ENCODE measurements around the gene SLC6A2. TPM values are rescaled to one million over a fixed set of nuclear protein-coding genes. Genes with fewer than 3 reads are reported as not detected.

Gene SLC6A2
- total RNA-seq, 1 donor from 2014 or later = not detected

GRCh38 chr16:55713103-55713502 lies 57.3 kb downstream of the SLC6A2 start:
- H3K27ac Mint-ChIP-seq = no peak overlapping the region
- H3K36me3 Mint-ChIP-seq (ENCODE audit: low read depth) = no peaks in the 10 kb centered on the region
- no peak for DNase-seq (ENCODE audit: low spot score)
- no peaks in the 10 kb centered on the region for H3K4me1 Mint-ChIP-seq (ENCODE audit: low read depth)
- peaks cover 2% of the 10 kb centered on the region for H3K27me3 Mint-ChIP-seq (ENCODE audit: insufficient read depth)
- no peak overlapping the region for H3K4me3 Mint-ChIP-seq
- H3K9me3 Mint-ChIP-seq = no peaks in the 10 kb centered on the region
- intact Hi-C loops (cut with micrococcal nuclease) = no loop called here

- Mint-ChIP-seq H3K27ac (no peak overlapping the region), H3K27me3 (ENCODE audit: insufficient read depth) (peaks cover 10% of the 10 kb centered on the region), H3K36me3 (ENCODE audit: low read depth) (no peaks in the 10 kb centered on the region), H3K4me3 (no peak overlapping the region), H3K9me3 (no peaks in the 10 kb centered on the region), H3K4me1 (ENCODE audit: low read depth) (no peaks in the 10 kb centered on the region)
- intact Hi-C loops (cut with micrococcal nuclease) = no loop called here
- DNase-seq (ENCODE audit: low spot score) = no peak
Measured at GRCh38 chr16:55717326-55717725, 61.5 kb downstream of the SLC6A2 start.

GRCh38 chr16:55725055-55725777 lies 69.4 kb downstream of the SLC6A2 start:
- intact Hi-C loops (cut with micrococcal nuclease) = no loop called here
- Mint-ChIP-seq H3K27me3 (ENCODE audit: insufficient read depth) (peaks cover 12% of the 10 kb centered on the region), H3K27ac (no peak overlapping the region), H3K9me3 (no peaks in the 10 kb centered on the region), H3K4me3 (no peak overlapping the region), H3K4me1 (ENCODE audit: low read depth) (no peaks in the 10 kb centered on the region), H3K36me3 (ENCODE audit: low read depth) (no peaks in the 10 kb centered on the region)
- DNase-seq (ENCODE audit: low spot score) = no peak

- intact Hi-C loops (cut with micrococcal nuclease) = no loop called here
- DNase-seq (ENCODE audit: low spot score) = no peak
Measured at GRCh38 chr16:55728797-55729196, 73.0 kb downstream of the SLC6A2 start.

GRCh38 chr16:55730115-55730514 lies 74.3 kb downstream of the SLC6A2 start:
- H3K9me3 Mint-ChIP-seq = no peaks in the 10 kb centered on the region
- no peaks in the 10 kb centered on the region for H3K4me1 Mint-ChIP-seq (ENCODE audit: low read depth)
- H3K27me3 Mint-ChIP-seq (ENCODE audit: insufficient read depth) = peaks cover 5% of the 10 kb centered on the region
- no peak overlapping the region for H3K4me3 Mint-ChIP-seq
- no peaks in the 10 kb centered on the region for H3K36me3 Mint-ChIP-seq (ENCODE audit: low read depth)
- H3K27ac Mint-ChIP-seq = no peak overlapping the region
- intact Hi-C loops (cut with micrococcal nuclease) = no loop called here
- DNase-seq (ENCODE audit: low spot score) = no peak

More at GRCh38 chr16:55728797-55729196, 73.0 kb downstream of the SLC6A2 start:
- no peaks in the 10 kb centered on the region for H3K36me3 Mint-ChIP-seq (ENCODE audit: low read depth)
- H3K27ac Mint-ChIP-seq = no peak overlapping the region
- H3K27me3 Mint-ChIP-seq (ENCODE audit: insufficient read depth) = no peaks in the 10 kb centered on the region
- H3K4me3 Mint-ChIP-seq = no peak overlapping the region
- no peaks in the 10 kb centered on the region for H3K4me1 Mint-ChIP-seq (ENCODE audit: low read depth)
- H3K9me3 Mint-ChIP-seq = no peaks in the 10 kb centered on the region

- intact Hi-C loops (cut with micrococcal nuclease) = no loop called here
- Mint-ChIP-seq H3K9me3 (no peaks in the 10 kb centered on the region), H3K4me3 (no peak overlapping the region), H3K27me3 (ENCODE audit: insufficient read depth) (peaks cover 6% of the 10 kb centered on the region), H3K27ac (no peak overlapping the region), H3K36me3 (ENCODE audit: low read depth) (no peaks in the 10 kb centered on the region), H3K4me1 (ENCODE audit: low read depth) (no peaks in the 10 kb centered on the region)
- DNase-seq (ENCODE audit: low spot score) = no peak
Measured at GRCh38 chr16:55732496-55732895, 76.7 kb downstream of the SLC6A2 start.

GRCh38 chr16:55734665-55735064 lies 78.9 kb downstream of the SLC6A2 start:
- intact Hi-C loops (cut with micrococcal nuclease) = no loop called here
- peaks cover 11% of the 10 kb centered on the region for H3K27me3 Mint-ChIP-seq (ENCODE audit: insufficient read depth)
- H3K9me3 Mint-ChIP-seq = no peaks in the 10 kb centered on the region
- no peaks in the 10 kb centered on the region for H3K4me1 Mint-ChIP-seq (ENCODE audit: low read depth)
- DNase-seq (ENCODE audit: low spot score) = no peak
- no peak overlapping the region for H3K4me3 Mint-ChIP-seq
- no peaks in the 10 kb centered on the region for H3K36me3 Mint-ChIP-seq (ENCODE audit: low read depth)
- H3K27ac Mint-ChIP-seq = no peak overlapping the region

GRCh38 chr16:55735120-55735781 lies 79.5 kb downstream of the SLC6A2 start:
- no peak for DNase-seq (ENCODE audit: low spot score)
- no peaks in the 10 kb centered on the region for H3K4me1 Mint-ChIP-seq (ENCODE audit: low read depth)
- H3K4me3 Mint-ChIP-seq = no peak overlapping the region
- H3K36me3 Mint-ChIP-seq (ENCODE audit: low read depth) = no peaks in the 10 kb centered on the region
- H3K9me3 Mint-ChIP-seq = no peaks in the 10 kb centered on the region
- H3K27me3 Mint-ChIP-seq (ENCODE audit: insufficient read depth) = peaks cover 13% of the 10 kb centered on the region
- intact Hi-C loops (cut with micrococcal nuclease) = no loop called here
- H3K27ac Mint-ChIP-seq = no peak overlapping the region

- H3K4me3 Mint-ChIP-seq = no peak overlapping the region
- intact Hi-C loops (cut with micrococcal nuclease) = no loop called here
- no peak overlapping the region for H3K27ac Mint-ChIP-seq
- no peaks in the 10 kb centered on the region for H3K4me1 Mint-ChIP-seq (ENCODE audit: low read depth)
- peaks cover 17% of the 10 kb centered on the region for H3K27me3 Mint-ChIP-seq (ENCODE audit: insufficient read depth)
- H3K36me3 Mint-ChIP-seq (ENCODE audit: low read depth) = no peaks in the 10 kb centered on the region
- no peak for DNase-seq (ENCODE audit: low spot score)
- no peaks in the 10 kb centered on the region for H3K9me3 Mint-ChIP-seq
Measured at GRCh38 chr16:55736671-55737070, 80.9 kb downstream of the SLC6A2 start.

GRCh38 chr16:55737318-55737717 lies 81.5 kb downstream of the SLC6A2 start:
- Mint-ChIP-seq H3K4me3 (no peak overlapping the region), H3K9me3 (no peaks in the 10 kb centered on the region), H3K36me3 (ENCODE audit: low read depth) (no peaks in the 10 kb centered on the region), H3K4me1 (ENCODE audit: low read depth) (no peaks in the 10 kb centered on the region), H3K27me3 (ENCODE audit: insufficient read depth) (peaks cover 17% of the 10 kb centered on the region), H3K27ac (no peak overlapping the region)
- intact Hi-C loops (cut with micrococcal nuclease) = no loop called here
- DNase-seq (ENCODE audit: low spot score) = no peak

- H3K9me3 Mint-ChIP-seq = no peaks in the 10 kb centered on the region
- no peak overlapping the region for H3K27ac Mint-ChIP-seq
- intact Hi-C loops (cut with micrococcal nuclease) = no loop called here
- no peak for DNase-seq (ENCODE audit: low spot score)
- no peaks in the 10 kb centered on the region for H3K4me1 Mint-ChIP-seq (ENCODE audit: low read depth)
- H3K4me3 Mint-ChIP-seq = no peak overlapping the region
- peaks cover 17% of the 10 kb centered on the region for H3K27me3 Mint-ChIP-seq (ENCODE audit: insufficient read depth)
- H3K36me3 Mint-ChIP-seq (ENCODE audit: low read depth) = no peaks in the 10 kb centered on the region
Measured at GRCh38 chr16:55737966-55738365, 82.2 kb downstream of the SLC6A2 start.

- intact Hi-C loops (cut with micrococcal nuclease) = no loop called here
- no peak for DNase-seq (ENCODE audit: low spot score)
- Mint-ChIP-seq H3K36me3 (ENCODE audit: low read depth) (no peaks in the 10 kb centered on the region), H3K27ac (no peak overlapping the region), H3K9me3 (peaks cover 6% of the 10 kb centered on the region), H3K27me3 (ENCODE audit: insufficient read depth) (peaks cover 9% of the 10 kb centered on the region), H3K4me3 (no peak overlapping the region), H3K4me1 (ENCODE audit: low read depth) (no peaks in the 10 kb centered on the region)
Measured at GRCh38 chr16:55746081-55746480, 90.3 kb downstream of the SLC6A2 start.

- Mint-ChIP-seq H3K4me1 (ENCODE audit: low read depth) (peaks cover 7% of the 10 kb centered on the region), H3K9me3 (peaks cover 16% of the 10 kb centered on the region), H3K27ac (no peak overlapping the region), H3K4me3 (no peak overlapping the region), H3K27me3 (ENCODE audit: insufficient read depth) (peaks cover 9% of the 10 kb centered on the region), H3K36me3 (ENCODE audit: low read depth) (peaks cover 3% of the 10 kb centered on the region)
- intact Hi-C loops (cut with micrococcal nuclease) = no loop called here
- no peak for DNase-seq (ENCODE audit: low spot score)
Measured at GRCh38 chr16:55747785-55748184, 92.0 kb downstream of the SLC6A2 start.

All from activated T-helper 1 cell treated with anti-CD3 and anti-CD28 coated beads, Interleukin-12 subunit alpha, Interleukin-12 subunit beta, Interleukin-2, Interleukin-4 antibody, amounts not matched to agents 30 ng/mL and 10 ng/mL and 1 ng/mL, durations not matched to agents 14 hours and 24 hours and 36 hours (primary cell).